Breast epithelium (tissue), 4 donors: Measurements from ENCODE around the gene CD151. TPM values are rescaled to one million over a fixed set of nuclear protein-coding genes. Genes with fewer than 3 reads are reported as not detected.

Source experiments
- DNase-seq, 2 donors: peaks; one replicate each; pipeline ENCODE4 v3.0.0-alpha.2; 2019; ENCODE audit warnings: low spot score in 2 of 2
- H3K27ac ChIP-seq, 2 donors: fragments of 200-600 bp; sonication (generic) in 1 of 2; one replicate each; pipeline ENCODE4 v1.5.1; 2016 to 2019; ENCODE audit warnings: mild to moderate bottlenecking in 1 of 2
- H3K27me3 ChIP-seq, 2 donors: fragments of 200-600 bp; sonication (generic) in 1 of 2; one replicate each; pipeline versions ENCODE4 v1.5.1 to v1.6.0; 2017 to 2019; ENCODE audit warnings: control low read depth in 1 of 2, mild to moderate bottlenecking in 1 of 2
- H3K36me3 ChIP-seq: fragments of 200-600 bp; one replicate; pipeline ENCODE4 v1.5.1; 2019
- H3K4me1 ChIP-seq, 2 donors: fragments of 200-600 bp; sonication (generic); one replicate each; pipeline ENCODE4 v1.5.1; 2016 to 2019; ENCODE audit warnings: control low read depth in 1 of 2
- H3K4me3 ChIP-seq, 3 donors: fragments of 200-600 bp; sonication (generic); 1 replicate in 2 of 3; 2 replicates in 1 of 3; pipeline ENCODE4 v1.5.1; 2016 to 2019; ENCODE audit warnings: mild to moderate bottlenecking in 3 of 3, moderate library complexity in 2 of 3
- H3K9me3 ChIP-seq, 2 donors: fragments of 200-600 bp; sonication (generic) in 1 of 2; one replicate each; pipeline ENCODE4 v1.5.1; 2016 to 2019; ENCODE audit warnings: control low read depth in 1 of 2
- CTCF ChIP-seq, 3 donors: fragments of 450-650 bp; IDR thresholded peaks; one replicate each; pipeline ENCODE4 v1.5.1; 2016 to 2017; ENCODE audit warnings: antibody characterized with exemption in 3 of 3, mild to moderate bottlenecking in 3 of 3, moderate library complexity in 3 of 3
- POLR2A ChIP-seq: fragments of 450-650 bp; IDR thresholded peaks from one replicate; pipeline ENCODE4 v1.6.1; 2016; ENCODE audit warnings: antibody characterized with exemption, mild to moderate bottlenecking, moderate library complexity
- POLR2AphosphoS5 ChIP-seq, 3 donors: sonication (generic); formaldehyde crosslinking; IDR thresholded peaks; one replicate each; pipeline ENCODE4 v1.6.1; 2017; ENCODE audit warnings: antibody characterized with exemption in 3 of 3
- intact Hi-C: fragments of 100-400 bp; cut with DNase I; formaldehyde crosslinking; loops from one replicate; pipeline ENCODE4 v1.15.1; 2023; ENCODE audit warnings: low total_unique reads
- total RNA-seq, 3 donors: library from RNA; depleted of rRNA; stranded (reverse); fragments of >200 nt; gene quantifications; one replicate each; pipeline ENCODE4 v1.1.0, GENCODE V29; 2016

Gene CD151
- total RNA-seq, 3 donors from 2014 or later: 209 to 847 (median 343) TPM

GRCh38 chr11:788009-788640, 44.6 kb upstream of the CD151 start:
- no peak for DNase-seq
- intact Hi-C loops: no loop called here
- no peaks in the 10 kb centered on the region for H3K4me1 ChIP-seq
- H3K27me3 ChIP-seq: peaks cover 0 to 11% of the 10 kb centered on the region in 2 donors
- H3K9me3 ChIP-seq: no peaks in the 10 kb centered on the region
- no peak for TF ChIP-seq POLR2AphosphoS5 (IDR thresholded peaks at IDR 0.05)
- no peak for TF ChIP-seq CTCF (IDR thresholded peaks at IDR 0.05)
- TF ChIP-seq POLR2A: no peak
- H3K27ac ChIP-seq: no peak overlapping the region
- no peak overlapping the region for H3K4me3 ChIP-seq
- H3K36me3 ChIP-seq: no peaks in the 10 kb centered on the region

- TF ChIP-seq CTCF (IDR thresholded peaks at IDR 0.05) (no peak), POLR2A (no peak), POLR2AphosphoS5 (IDR thresholded peaks at IDR 0.05) (no peak)
- intact Hi-C loops: no loop called here
- H3K4me3 ChIP-seq: no peak overlapping the region
These were observed 43.5 kb upstream of the CD151 start for GRCh38 chr11:788953-789940.

GRCh38 chr11:789943-790342, 42.8 kb upstream of the CD151 start, which contains the start of gene CEND1:
CEND1 (minus strand) TSS chr11:790090; CDS start chr11:788576, 1,514 bp downstream.
- TF ChIP-seq POLR2AphosphoS5 (IDR thresholded peaks at IDR 0.05) (no peak), POLR2A (no peak), CTCF (IDR thresholded peaks at IDR 0.05) (no peak)
- Histone ChIP-seq H3K9me3 (no peaks in the 10 kb centered on the region), H3K36me3 (no peaks in the 10 kb centered on the region), H3K27ac (no peak within 1 kb of the TSS), H3K4me3 (no peak within 1 kb of the TSS), H3K27me3 (peaks cover 0 to 11% of the 10 kb centered on the region in 2 donors), H3K4me1 (no peaks in the 10 kb centered on the region)
- no peak for DNase-seq
- intact Hi-C loops: no loop called here

More at GRCh38 chr11:788953-789940, 43.5 kb upstream of the CD151 start:
- no peaks in the 10 kb centered on the region for H3K9me3 ChIP-seq
- no peaks in the 10 kb centered on the region for H3K4me1 ChIP-seq
- no peak overlapping the region for H3K27ac ChIP-seq
- no peaks in the 10 kb centered on the region for H3K36me3 ChIP-seq
- DNase-seq: no peak
- peaks cover 0 to 11% of the 10 kb centered on the region in 2 donors for H3K27me3 ChIP-seq

- intact Hi-C loops: loop anchor here (1.0 kb wide), 1 partner anchor 23 kb away; no protein-coding TSS in a partner anchor
These were observed 41.8 kb upstream of the CD151 start for GRCh38 chr11:790721-791564.

More at GRCh38 chr11:790721-791564, 41.8 kb upstream of the CD151 start:
- Histone ChIP-seq H3K4me3 (no peak overlapping the region), H3K36me3 (no peaks in the 10 kb centered on the region), H3K9me3 (no peaks in the 10 kb centered on the region), H3K27me3 (peaks cover 0 to 11% of the 10 kb centered on the region in 2 donors), H3K27ac (no peak overlapping the region), H3K4me1 (peaks cover 4% of the 10 kb centered on the region in 2 donors)
- DNase-seq: no peak
- no peak for TF ChIP-seq POLR2A
- TF ChIP-seq POLR2AphosphoS5 (IDR thresholded peaks at IDR 0.05): no peak
- no peak for TF ChIP-seq CTCF (IDR thresholded peaks at IDR 0.05)
